ENCODE data around the gene LPCAT1. TPM values are rescaled to one million over a fixed set of nuclear protein-coding genes. Genes with fewer than 3 reads are reported as not detected.

LPCAT1 gene
- total RNA-seq, 4 donors from 2014 or later = 7.7 to 44.8 (median 12.0) TPM

DNA sequence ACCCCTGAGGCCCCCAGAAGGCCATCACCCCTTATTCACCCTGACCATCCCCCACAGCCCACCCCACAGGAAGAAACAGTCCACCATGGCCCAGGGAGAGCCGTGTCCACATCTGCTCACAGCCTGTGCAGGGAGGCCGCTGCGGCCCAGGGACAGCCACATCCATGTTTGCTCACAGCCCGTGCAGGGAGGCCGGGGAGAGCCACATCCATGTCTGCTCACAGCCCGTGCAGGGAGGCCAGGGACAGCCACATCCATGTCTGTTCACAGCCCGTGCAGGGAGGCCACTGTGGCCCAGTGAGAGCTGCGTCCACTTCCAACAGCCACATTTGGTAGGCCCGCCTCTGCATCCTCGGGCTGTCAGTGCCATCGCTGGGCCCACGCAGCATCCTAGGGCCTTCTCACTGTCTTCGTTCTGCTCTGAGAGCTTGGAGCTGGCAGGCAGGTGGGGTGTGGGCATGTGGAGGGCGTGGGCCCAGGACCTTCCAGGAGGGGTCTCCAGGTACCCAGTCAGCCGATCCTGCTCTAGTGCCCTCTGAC lies 38.1 kb downstream of the LPCAT1 start:
- no peak for DNase-seq
- 93% methylated on average over 3 of the region's 15 CpGs; no CpG with 5 or more reads in 1 of the 2 donors for WGBS, 2 donors
- H3K4me1 ChIP-seq = peaks cover 0 to 17% (median 5%) of the 10 kb centered on the region in 3 donors
- no peaks in the 10 kb centered on the region for H3K9me3 ChIP-seq
- H3K27me3 ChIP-seq = no peaks in the 10 kb centered on the region
- H3K36me3 ChIP-seq = peaks cover 0 to 73% (median 9%) of the 10 kb centered on the region in 3 donors
- TF ChIP-seq, protein P1, sequence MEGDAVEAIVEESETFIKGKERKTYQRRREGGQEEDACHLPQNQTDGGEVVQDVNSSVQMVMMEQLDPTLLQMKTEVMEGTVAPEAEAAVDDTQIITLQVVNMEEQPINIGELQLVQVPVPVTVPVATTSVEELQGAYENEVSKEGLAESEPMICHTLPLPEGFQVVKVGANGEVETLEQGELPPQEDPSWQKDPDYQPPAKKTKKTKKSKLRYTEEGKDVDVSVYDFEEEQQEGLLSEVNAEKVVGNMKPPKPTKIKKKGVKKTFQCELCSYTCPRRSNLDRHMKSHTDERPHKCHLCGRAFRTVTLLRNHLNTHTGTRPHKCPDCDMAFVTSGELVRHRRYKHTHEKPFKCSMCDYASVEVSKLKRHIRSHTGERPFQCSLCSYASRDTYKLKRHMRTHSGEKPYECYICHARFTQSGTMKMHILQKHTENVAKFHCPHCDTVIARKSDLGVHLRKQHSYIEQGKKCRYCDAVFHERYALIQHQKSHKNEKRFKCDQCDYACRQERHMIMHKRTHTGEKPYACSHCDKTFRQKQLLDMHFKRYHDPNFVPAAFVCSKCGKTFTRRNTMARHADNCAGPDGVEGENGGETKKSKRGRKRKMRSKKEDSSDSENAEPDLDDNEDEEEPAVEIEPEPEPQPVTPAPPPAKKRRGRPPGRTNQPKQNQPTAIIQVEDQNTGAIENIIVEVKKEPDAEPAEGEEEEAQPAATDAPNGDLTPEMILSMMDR (IDR thresholded peaks at IDR 0.05) = no peak
- TF ChIP-seq POLR2A (IDR thresholded peaks at IDR 0.05) = no peak
- no peak overlapping the region for H3K27ac ChIP-seq
- no peak overlapping the region for H3K4me3 ChIP-seq
- intact Hi-C loops (cut with DNase I) = no loop called here

DNA sequence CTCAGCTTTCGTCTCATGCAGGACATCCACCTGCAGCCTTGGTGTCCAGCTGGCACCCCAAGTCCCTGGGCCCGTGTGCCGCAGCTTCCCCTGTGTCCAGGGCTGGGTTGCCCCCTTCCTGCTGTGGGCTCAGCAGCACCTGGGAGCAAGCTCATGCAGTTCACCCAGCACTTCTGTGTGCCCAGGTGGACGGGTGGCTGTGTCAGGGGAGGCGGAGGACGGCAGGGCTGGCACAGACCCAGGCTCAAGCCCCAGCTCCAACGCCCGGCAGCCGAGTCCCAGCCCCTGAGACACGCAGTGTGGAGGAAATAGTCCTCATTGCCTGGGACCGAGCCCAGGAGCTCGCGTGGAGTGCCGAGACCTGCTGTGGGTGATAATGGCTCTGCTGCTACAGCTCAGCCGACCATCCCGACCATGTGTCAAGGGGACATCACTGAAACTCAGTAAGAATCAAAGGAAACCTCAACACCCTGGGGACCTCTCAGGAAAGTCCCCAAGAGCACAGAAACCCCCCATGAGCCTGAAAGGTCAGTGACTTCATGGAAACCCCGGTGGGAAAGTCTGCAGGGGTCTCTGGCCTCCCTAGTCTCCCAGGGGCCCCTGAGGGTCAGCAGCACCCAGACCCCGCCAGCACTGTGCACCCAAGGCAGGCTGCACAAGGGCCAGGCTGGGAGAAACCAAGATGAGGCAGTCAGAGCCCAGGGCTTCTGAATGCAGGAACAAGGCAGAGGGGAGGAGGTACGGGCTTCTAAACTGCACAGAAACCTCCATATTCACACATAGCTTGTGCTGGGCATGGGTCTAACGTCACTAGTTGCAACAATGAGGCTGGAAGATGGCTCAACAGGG lies 38.8 kb downstream of the LPCAT1 start:
- Histone ChIP-seq H3K27ac (no peak overlapping the region), H3K9me3 (no peaks in the 10 kb centered on the region), H3K27me3 (no peaks in the 10 kb centered on the region), H3K4me1 (peaks cover 0 to 15% (median 4%) of the 10 kb centered on the region in 3 donors), H3K36me3 (peaks cover 0 to 66% (median 9%) of the 10 kb centered on the region in 3 donors), H3K4me3 (no peak overlapping the region)
- intact Hi-C loops (cut with DNase I) = no loop called here
- WGBS, 2 donors = 73% methylated on average over 10 of the region's 20 CpGs; no CpG with 5 or more reads in 1 of the 2 donors
- no peak for DNase-seq
- TF ChIP-seq POLR2A (IDR thresholded peaks at IDR 0.05) = no peak
- TF ChIP-seq, protein P1 (IDR thresholded peaks at IDR 0.05) = no peak

DNA sequence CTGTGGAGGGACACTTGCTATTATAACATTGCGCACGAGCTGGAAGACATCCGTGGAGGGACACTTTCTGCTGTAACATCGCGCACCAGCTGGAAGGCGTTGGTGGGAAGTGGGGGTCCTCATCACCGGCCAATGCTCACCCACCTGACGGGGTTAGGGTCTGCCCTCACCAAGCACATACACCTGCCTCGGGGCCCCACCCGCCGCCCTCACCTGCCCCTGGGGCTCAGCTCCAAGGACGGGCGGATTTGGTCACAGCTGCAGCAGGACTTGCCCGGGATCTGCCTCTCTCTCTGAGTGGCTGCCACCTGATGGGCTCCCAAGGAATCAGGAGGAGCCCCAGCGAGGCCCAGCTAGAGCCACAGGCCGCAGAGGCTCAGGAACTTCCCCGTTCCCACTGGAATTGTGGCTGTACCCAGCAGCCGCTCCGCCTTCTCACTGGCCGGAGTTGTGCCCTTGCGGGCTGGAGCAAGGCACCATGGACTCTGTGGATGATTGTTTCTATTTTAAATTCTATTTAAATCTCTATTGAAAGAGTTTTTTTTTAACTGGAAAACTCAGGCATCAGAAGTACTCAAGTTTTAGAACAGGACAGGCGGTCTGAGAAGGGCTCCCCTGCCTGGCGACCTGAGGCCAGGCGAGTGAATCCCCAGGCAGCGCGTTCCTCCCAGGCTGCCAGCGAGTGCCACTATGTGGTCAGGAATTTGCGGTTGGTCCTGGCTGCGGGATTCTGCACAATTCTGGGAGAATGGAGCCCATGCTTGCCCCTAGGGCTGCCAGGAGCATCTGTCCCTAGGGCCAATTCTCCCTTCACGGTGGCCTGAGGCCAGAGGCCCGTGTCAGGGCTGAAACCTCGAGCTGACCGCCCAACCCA lies 39.7 kb downstream of the LPCAT1 start:
- intact Hi-C loops (cut with DNase I) = no loop called here
- 90 to 92% methylated on average over 7 to 25 of the region's 33 CpGs for WGBS, 2 donors
- H3K27ac ChIP-seq = no peak overlapping the region
- TF ChIP-seq, protein P1 (IDR thresholded peaks at IDR 0.05) = no peak
- no peak for TF ChIP-seq POLR2A (IDR thresholded peaks at IDR 0.05)
- no peaks in the 10 kb centered on the region for H3K27me3 ChIP-seq
- H3K4me3 ChIP-seq = no peak overlapping the region
- H3K36me3 ChIP-seq = peaks cover 0 to 59% (median 9%) of the 10 kb centered on the region in 3 donors
- H3K9me3 ChIP-seq = no peaks in the 10 kb centered on the region
- H3K4me1 ChIP-seq = peaks cover 0 to 11% (median 0%) of the 10 kb centered on the region in 3 donors
- DNase-seq = no peak

DNA sequence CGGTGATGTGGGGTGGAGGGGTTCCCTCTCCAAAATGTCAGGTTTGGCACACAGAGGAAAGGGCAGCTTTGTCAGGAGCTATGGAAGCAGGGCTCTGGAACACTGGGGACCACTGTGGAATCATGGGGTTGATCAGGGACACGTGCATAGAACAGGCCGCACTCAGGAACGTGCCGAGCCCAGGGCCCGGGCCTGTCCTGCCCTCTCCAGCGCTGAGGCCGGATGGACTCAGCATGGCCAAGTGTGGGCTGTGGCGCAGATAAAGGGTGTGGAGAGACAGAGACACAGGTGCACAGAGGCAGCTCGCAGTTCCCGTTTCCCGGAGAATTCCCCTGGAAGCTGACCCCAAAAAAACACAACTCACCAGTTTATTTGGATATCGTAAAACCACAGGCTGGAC lies 40.7 kb downstream of the LPCAT1 start:
- intact Hi-C loops (cut with DNase I) = no loop called here
- WGBS, 2 donors = 88 to 95% methylated on average over 4 to 6 of the region's 13 CpGs
- no peak for DNase-seq
- Histone ChIP-seq H3K4me1 (peaks cover 0 to 5% (median 0%) of the 10 kb centered on the region in 3 donors), H3K27me3 (no peaks in the 10 kb centered on the region), H3K36me3 (peaks cover 0 to 58% (median 9%) of the 10 kb centered on the region in 3 donors), H3K9me3 (no peaks in the 10 kb centered on the region), H3K4me3 (no peak overlapping the region), H3K27ac (no peak overlapping the region)
- no peak for TF ChIP-seq POLR2A (IDR thresholded peaks at IDR 0.05)
- TF ChIP-seq, protein P1 (IDR thresholded peaks at IDR 0.05) = no peak
